A673 (cell line): Measurements from ENCODE around the gene ZNF488.

Source experiments
- CTCF ChIP-seq: fragments of 300-800, 200-600 bp; sonication (generic); conservative IDR thresholded peaks from 2 replicates; pipeline ENCODE4 v1.5.1; 2017; ENCODE audit warnings: low read depth, mild to moderate bottlenecking, antibody characterized with exemption, low read length, moderate library complexity, mixed read lengths
- EZH2 ChIP-seq: fragments of 200-600 bp; sonication (generic); IDR thresholded peaks from 2 replicates; pipeline ENCODE4 v1.6.1; 2017; ENCODE audit warnings: borderline replicate concordance, low read depth, mild to moderate bottlenecking, mixed read lengths, antibody characterized with exemption, low read length; ENCODE audit not compliant: poor library complexity, severe bottlenecking

GRCh38 chr10:47362199-47362598 is 21.9 kb downstream of the ZNF488 start:
- TF ChIP-seq CTCF: no peak
- no peak for TF ChIP-seq EZH2
